ENCODE data around the gene CDK5. TPM values are rescaled to one million over a fixed set of nuclear protein-coding genes. Genes with fewer than 3 reads are reported as not detected.

The CDK5 gene
- total and polyA plus RNA-seq, 4 donors = 6.8 to 17.3 (median 9.2) TPM

DNA sequence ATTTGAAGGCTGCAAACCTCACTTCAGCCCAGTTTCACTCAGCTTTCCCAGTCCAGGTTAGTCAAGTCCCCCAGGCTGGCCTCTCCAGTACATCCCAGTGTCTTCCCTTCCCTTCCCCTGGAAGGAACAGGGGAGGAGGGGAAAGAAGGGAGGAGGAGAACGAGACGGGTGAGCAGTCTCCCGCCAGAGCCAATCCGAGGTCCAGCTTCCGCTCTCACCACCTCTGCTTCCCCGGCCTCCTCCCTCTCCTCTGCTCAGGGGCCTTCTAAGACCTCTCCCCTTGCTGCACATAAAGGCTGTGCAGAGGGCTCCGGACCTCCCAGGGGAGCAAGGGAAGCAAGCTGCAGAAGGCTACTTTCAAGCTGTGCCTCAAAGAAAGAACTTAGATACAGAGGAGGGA lies 37.5 kb downstream of the CDK5 start:
- 50 to 62% methylated on average over 7 of the region's 7 CpGs for WGBS, 2 donors
- Histone ChIP-seq H3K27ac (ENCODE audit: low read depth in 1 of 2, low read length in 1 of 2) (no peak overlapping the region), H3K4me3 (no peak overlapping the region), H3K27me3 (ENCODE audit: control insufficient read depth in 3 of 3, insufficient read depth in 3 of 3, low read length in 2 of 3) (peaks cover 0 to 19% (median 13%) of the 10 kb centered on the region in 3 donors), H3K36me3 (ENCODE audit: control insufficient read depth in 4 of 4, insufficient read depth in 4 of 4, low read length in 4 of 4) (no peaks in the 10 kb centered on the region), H3K9me3 (ENCODE audit: control insufficient read depth in 4 of 4, insufficient read depth in 3 of 4, low read length in 3 of 4) (no peaks in the 10 kb centered on the region), H3K4me1 (ENCODE audit: control insufficient read depth in 5 of 5, insufficient read depth in 5 of 5, low read length in 5 of 5) (peaks cover 0 to 25% (median 0%) of the 10 kb centered on the region in 5 donors), H3K9ac (ENCODE audit: insufficient read depth in 1 of 2, low read length in 2 of 2) (no peak overlapping the region)
- DNase-seq (peak in 1 of 3 donors; percentile 23), ATAC-seq (ENCODE audit: insufficient read depth, low FRiP score) (no peak)
- no peak for TF ChIP-seq CTCF (IDR thresholded peaks at IDR 0.05; ENCODE audit: control extremely low read depth, extremely low read depth)

DNA sequence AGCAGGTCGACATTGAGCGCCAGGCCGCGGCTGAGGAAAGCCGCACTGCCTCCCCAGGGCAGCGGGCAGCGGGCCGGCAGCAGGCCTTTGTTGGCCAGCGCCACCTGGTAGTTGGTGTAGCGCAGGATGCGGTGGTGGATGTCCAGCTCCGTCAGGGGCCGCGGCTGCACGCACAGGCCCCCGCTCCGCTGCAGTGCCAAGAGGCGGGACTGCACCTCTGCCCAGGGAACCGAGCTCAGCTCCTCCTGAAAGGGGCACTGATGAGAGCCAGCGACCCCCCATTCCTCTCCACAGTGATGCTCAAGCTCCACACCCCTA lies 38.6 kb downstream of the CDK5 start:
- ATAC-seq (ENCODE audit: insufficient read depth, low FRiP score) (no peak), DNase-seq (no peak)
- Histone ChIP-seq H3K9me3 (ENCODE audit: control insufficient read depth in 4 of 4, insufficient read depth in 3 of 4, low read length in 3 of 4) (no peaks in the 10 kb centered on the region), H3K4me1 (ENCODE audit: control insufficient read depth in 5 of 5, insufficient read depth in 5 of 5, low read length in 5 of 5) (peaks cover 0 to 25% (median 0%) of the 10 kb centered on the region in 5 donors), H3K9ac (ENCODE audit: insufficient read depth in 1 of 2, low read length in 2 of 2) (no peak overlapping the region), H3K36me3 (ENCODE audit: control insufficient read depth in 4 of 4, insufficient read depth in 4 of 4, low read length in 4 of 4) (no peaks in the 10 kb centered on the region), H3K27me3 (ENCODE audit: control insufficient read depth in 3 of 3, insufficient read depth in 3 of 3, low read length in 2 of 3) (peaks cover 0 to 19% (median 13%) of the 10 kb centered on the region in 3 donors), H3K4me3 (no peak overlapping the region), H3K27ac (ENCODE audit: low read depth in 1 of 2, low read length in 1 of 2) (no peak overlapping the region)
- TF ChIP-seq CTCF (IDR thresholded peaks at IDR 0.05; ENCODE audit: control extremely low read depth, extremely low read depth) = no peak
- 22 to 24% methylated on average over 20 of the region's 20 CpGs for WGBS, 2 donors

DNA sequence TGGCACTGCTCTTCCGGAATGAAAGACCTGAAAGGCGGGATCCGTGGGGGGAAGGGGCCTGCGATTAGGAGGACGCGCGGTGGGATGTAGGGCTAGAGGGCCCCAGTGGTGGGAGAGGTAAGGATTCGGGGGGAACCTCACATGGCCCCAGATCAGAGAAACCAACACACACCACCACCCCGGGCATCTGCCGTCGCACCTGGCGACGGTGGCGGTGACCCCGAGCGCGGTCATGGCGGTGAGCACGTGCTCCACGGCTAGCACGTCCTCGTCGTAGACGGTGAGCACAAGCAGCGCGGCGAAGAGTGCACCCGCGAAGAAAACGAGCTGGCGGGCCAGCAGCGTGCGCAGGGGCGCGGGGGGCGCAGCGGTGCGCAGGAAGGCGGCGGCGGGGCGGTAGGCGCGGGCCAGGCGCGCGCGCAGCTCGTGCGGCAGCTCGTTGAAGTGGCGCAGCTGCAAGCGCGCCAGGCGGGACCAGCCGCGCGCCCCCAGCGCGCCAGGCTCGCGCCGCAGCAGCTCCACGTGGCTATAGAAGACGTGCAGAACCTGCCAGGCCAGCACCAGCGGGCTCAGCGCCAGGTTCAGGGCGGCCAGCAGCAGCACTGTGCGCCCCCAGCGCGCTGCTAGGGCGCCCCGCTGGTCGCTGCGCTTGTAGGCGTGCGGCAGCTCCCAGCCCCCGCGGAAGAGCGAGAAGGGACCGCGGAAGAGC lies 39.1 kb downstream of the CDK5 start:
- WGBS, 2 donors = 1 to 2% methylated on average over 76 to 82 of the region's 82 CpGs
- ATAC-seq (ENCODE audit: insufficient read depth, low FRiP score) (no peak), DNase-seq (peak; percentile 72 to 88 (median 84))
- H3K9ac ChIP-seq (ENCODE audit: insufficient read depth in 1 of 2, low read length in 2 of 2) = no peak overlapping the region
- peaks cover 0 to 24% (median 0%) of the 10 kb centered on the region in 5 donors for H3K4me1 ChIP-seq (ENCODE audit: control insufficient read depth in 5 of 5, insufficient read depth in 5 of 5, low read length in 5 of 5)
- no peak for TF ChIP-seq CTCF (IDR thresholded peaks at IDR 0.05; ENCODE audit: control extremely low read depth, extremely low read depth)
- H3K36me3 ChIP-seq (ENCODE audit: control insufficient read depth in 4 of 4, insufficient read depth in 4 of 4, low read length in 4 of 4) = peaks cover 0 to 2% (median 0%) of the 10 kb centered on the region in 4 donors
- H3K27me3 ChIP-seq (ENCODE audit: control insufficient read depth in 3 of 3, insufficient read depth in 3 of 3, low read length in 2 of 3) = peaks cover 0 to 19% (median 13%) of the 10 kb centered on the region in 3 donors
- no peak overlapping the region for H3K27ac ChIP-seq (ENCODE audit: low read depth in 1 of 2, low read length in 1 of 2)
- H3K4me3 ChIP-seq = no peak overlapping the region
- H3K9me3 ChIP-seq (ENCODE audit: control insufficient read depth in 4 of 4, insufficient read depth in 3 of 4, low read length in 3 of 4) = no peaks in the 10 kb centered on the region

All from lung (tissue), 12 donors.